K562 (cell line): Measurements from ENCODE around the gene IQCE. TPM values are rescaled to one million over a fixed set of nuclear protein-coding genes. Genes with fewer than 3 reads are reported as not detected.

Source experiments
- BCL6 ChIP-seq: fragments of 250-450 bp; sonication (Bioruptor Pico); IDR thresholded peaks from 2 replicates; pipeline ENCODE4 v1.4.0; 2020
- HDAC1 ChIP-seq, 2 experiments: fragments of 450-650 bp; IDR thresholded peaks; 2 replicates each; pipeline ENCODE4 v1.6.1; 2016 to 2017; ENCODE audit warnings: inconsistent platforms in 1 of 2, mild to moderate bottlenecking in 1 of 2, moderate library complexity in 1 of 2
- JUN ChIP-seq, 2 experiments: sonication (generic) in 1 of 2; formaldehyde crosslinking in 1 of 2; IDR thresholded peaks; 2 replicates each; pipeline versions ENCODE4 v1.6.1 to v1.8.0; 2012 to 2022; ENCODE audit warnings: borderline replicate concordance in 2 of 2, mild to moderate bottlenecking in 2 of 2, improper control_type of control experiment in 1 of 2, low read depth in 1 of 2, low read length in 1 of 2, missing genetic modification reagents in 1 of 2
- MGA ChIP-seq: fragments of 450-650 bp; IDR thresholded peaks from 2 replicates; pipeline ENCODE4 v1.6.1; 2016; ENCODE audit warnings: mild to moderate bottlenecking, moderate library complexity
- NBN ChIP-seq: fragments of 450-650 bp; IDR thresholded peaks from 2 replicates; pipeline ENCODE4 v1.6.1; 2016; ENCODE audit warnings: low read depth, mild to moderate bottlenecking
- NR1H2 ChIP-seq: sonication (generic); formaldehyde crosslinking; IDR thresholded peaks from 2 replicates; pipeline ENCODE4 v1.4.0; 2020; ENCODE audit warnings: mild to moderate bottlenecking, missing genetic modification reagents
- RAD21 ChIP-seq, 2 experiments: fragments of 250-450 bp in 1 of 2; fragments of 450-650 bp in 1 of 2; sonication (Bioruptor Pico) in 1 of 2; formaldehyde crosslinking in 1 of 2; IDR thresholded peaks in 1 of 2; conservative IDR thresholded peaks in 1 of 2; 2 replicates each; pipeline versions ENCODE4 v1.4.0 to v1.8.0; 2020 to 2022; ENCODE audit warnings: mild to moderate bottlenecking in 2 of 2, moderate library complexity in 1 of 2
- RCOR1 ChIP-seq, 2 experiments: IDR thresholded peaks; 2 replicates each; pipeline ENCODE4 v1.6.1; 2012; ENCODE audit warnings: low read depth in 2 of 2, low read length in 2 of 2, borderline replicate concordance in 1 of 2, improper control_type of control experiment in 1 of 2
- SMARCA5 ChIP-seq: fragments of 450-650 bp; IDR thresholded peaks from 2 replicates; pipeline ENCODE4 v1.6.1; 2016
- STAT5B ChIP-seq: fragments of 250-450 bp; sonication (Bioruptor Pico); IDR thresholded peaks from 2 replicates; pipeline ENCODE4 v1.8.0; 2021; ENCODE audit warnings: mild to moderate bottlenecking, inconsistent platforms
- SUPT5H ChIP-seq: fragments of 450-650 bp; IDR thresholded peaks from 2 replicates; pipeline ENCODE4 v1.6.1; 2016
- TCFL5 ChIP-seq: fragments of 250-450 bp; sonication (Bioruptor Pico); conservative IDR thresholded peaks from 2 replicates; pipeline ENCODE4 v1.6.1; 2021; ENCODE audit warnings: mild to moderate bottlenecking, moderate library complexity, matching md5 sums
- ZNF175 ChIP-seq: fragments of 200-800 bp; sonication (Bioruptor generic); IDR thresholded peaks from 2 replicates; pipeline ENCODE4 v1.6.1; 2016; ENCODE audit warnings: low read depth, mild to moderate bottlenecking, missing genetic modification characterization, missing compliant biosample characterization
- polyA plus RNA-seq, 8 experiments: library from polyadenylated mRNA; depleted of rRNA in 4 of 8; stranded (reverse) in 5 of 8; unstranded in 3 of 8; fragments of >200 nt; fragmentation: Nextera tagmentation in 2 of 8; fragmentation: Illumina TruSeq in 1 of 8; extraction: Ambion mirVana in 2 of 8; extraction: Trizol in 1 of 8; gene quantifications; 2 replicates each; pipeline versions ENCODE4 v1.2.1 to v1.2.3, GENCODE V29; 2011 to 2014; ENCODE audit warnings: inconsistent platforms in 1 of 8, missing spikeins in 1 of 8
- total RNA-seq, 7 experiments: library from RNA; depleted of rRNA in 6 of 7; stranded (reverse); fragments of >200 nt in 6 of 7; fragmentation: Illumina TruSeq in 2 of 7; extraction: Trizol in 2 of 7; gene quantifications; 2 replicates each; pipeline versions ENCODE4 v1.2.1 to v1.2.3, GENCODE V29; 2011 to 2021; ENCODE audit warnings: low replicate concordance in 1 of 7

IQCE gene
- total and polyA plus RNA-seq, 9 of the 15 experiments (the other 6 are each of a cell fraction or from before 2014, with no cell fraction given), result 0.18 to 8.5 (median 4.2) TPM

GRCh38 chr7:2643386-2644219, 84.8 kb downstream of the IQCE start (continued):
- TF ChIP-seq JUN (IDR thresholded peaks at IDR 0.05; ENCODE audit: borderline replicate concordance, low read depth, low read length) (no peak), JUN (CRISPR knock-in tag; IDR thresholded peaks at IDR 0.05; ENCODE audit: borderline replicate concordance) (no peak), ZNF175 (CRISPR knock-in tag) (no peak), HDAC1 (IDR thresholded peaks at IDR 0.05) (peak in 1 of 2 experiments; percentile 25; a peak in 1 of 4 replicates), NBN (no peak), MGA (no peak), BCL6 (no peak), SUPT5H (no peak), NR1H2 (CRISPR knock-in tag) (no peak), TCFL5 (no peak), STAT5B (CRISPR knock-in tag) (no peak), SMARCA5 (no peak), RAD21 (CRISPR knock-in tag; conservative IDR thresholded peaks at IDR 0.05 in 1 of 2, IDR thresholded peaks at IDR 0.05 in 1 of 2) (peak in 1 of 2 experiments; percentile 33; a peak in 2 of 4 replicates), RCOR1 (IDR thresholded peaks at IDR 0.05; ENCODE audit: borderline replicate concordance in 1 of 2, low read depth in 2 of 2, low read length in 2 of 2) (peak in 1 of 2 experiments; percentile 41; a peak in 1 of 4 replicates)
